ENCODE data around the gene PCBP3.

The PCBP3 gene

DNA sequence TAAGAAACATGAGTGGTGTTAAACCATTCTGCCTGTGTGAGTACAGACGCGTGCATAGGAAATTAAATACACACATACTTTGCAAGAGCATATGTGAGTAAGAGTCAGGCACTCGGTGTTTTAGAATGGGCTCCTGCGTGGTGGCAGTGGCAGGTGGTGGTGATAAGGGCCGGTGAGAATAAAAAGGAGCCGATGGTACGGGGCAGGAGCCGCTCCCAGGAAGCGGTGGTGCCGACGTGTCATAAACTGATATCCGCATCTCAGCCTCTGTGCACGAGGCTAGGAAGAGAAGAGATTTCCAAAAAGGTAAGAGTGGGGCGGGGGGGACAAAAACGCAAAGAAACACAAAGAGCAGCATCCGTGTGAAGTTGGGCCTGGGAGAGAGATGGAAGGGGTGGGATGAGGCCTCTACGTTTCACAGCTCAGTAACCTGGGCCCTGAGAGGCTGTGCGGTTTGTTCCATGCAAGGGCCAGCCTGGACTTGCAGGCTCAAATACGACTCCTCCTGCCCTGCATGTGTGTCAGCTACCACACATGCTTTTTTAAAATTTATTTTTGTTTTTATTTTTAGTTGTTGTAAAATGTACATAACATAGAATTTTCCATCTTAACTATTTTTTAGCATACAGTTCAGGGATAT is 210.3 kb downstream of the PCBP3 start:
- H3K9ac ChIP-seq (ENCODE audit: low read depth, low read length): no peak overlapping the region
- H3K4me1 ChIP-seq (ENCODE audit: insufficient read depth, low read length): peaks cover 9% of the 10 kb centered on the region; the same call in 1 of the 2 replicates
- H3K9me3 ChIP-seq (ENCODE audit: insufficient read depth, low read depth, low read length): no peaks in the 10 kb centered on the region
- no peak overlapping the region for H3K4me3 ChIP-seq (ENCODE audit: low read length)
- no peak overlapping the region for H3K27ac ChIP-seq (ENCODE audit: low read length)
- H3K36me3 ChIP-seq (ENCODE audit: insufficient read depth, low read depth, low read length): no peaks in the 10 kb centered on the region
- no peaks in the 10 kb centered on the region for H3K27me3 ChIP-seq (ENCODE audit: insufficient read depth, low read length)

DNA sequence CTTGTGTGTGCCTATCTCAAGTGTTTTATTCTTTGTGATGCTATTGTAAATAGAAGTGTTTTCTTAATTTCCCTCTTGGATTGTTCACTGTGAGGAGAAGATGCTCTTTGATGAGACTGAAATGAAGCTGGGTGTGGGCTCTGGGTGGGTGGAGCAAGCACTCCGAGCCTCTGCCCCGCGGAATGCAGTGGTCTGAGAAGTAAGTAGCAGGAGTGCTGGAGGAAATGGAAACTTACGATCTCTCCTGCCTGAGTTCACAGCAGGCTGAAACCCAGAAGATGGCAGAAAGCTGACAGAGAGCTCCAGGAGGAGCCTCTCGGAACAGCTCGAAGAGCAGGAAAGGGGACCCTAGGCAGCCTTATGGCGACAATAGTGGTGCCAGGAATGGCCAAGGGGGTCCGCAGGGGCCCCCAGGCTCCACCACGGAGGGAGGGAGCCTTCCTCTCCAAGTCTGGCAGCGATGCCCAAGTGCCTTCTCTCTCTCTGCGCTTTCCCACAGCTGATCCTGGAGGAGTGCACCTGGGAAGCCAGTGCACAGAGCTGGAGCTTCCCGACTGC is 211.2 kb downstream of the PCBP3 start:
- Histone ChIP-seq H3K9ac (ENCODE audit: low read depth, low read length) (no peak overlapping the region), H3K36me3 (ENCODE audit: insufficient read depth, low read depth, low read length) (no peaks in the 10 kb centered on the region), H3K27me3 (ENCODE audit: insufficient read depth, low read length) (no peaks in the 10 kb centered on the region), H3K4me3 (ENCODE audit: low read length) (no peak overlapping the region), H3K27ac (ENCODE audit: low read length) (no peak overlapping the region), H3K9me3 (ENCODE audit: insufficient read depth, low read depth, low read length) (no peaks in the 10 kb centered on the region), H3K4me1 (ENCODE audit: insufficient read depth, low read length) (peaks cover 9% of the 10 kb centered on the region; the same call in 1 of the 2 replicates)

- no peaks in the 10 kb centered on the region for H3K27me3 ChIP-seq (ENCODE audit: insufficient read depth, low read length)
- no peak overlapping the region for H3K27ac ChIP-seq (ENCODE audit: low read length)
- no peak overlapping the region for H3K9ac ChIP-seq (ENCODE audit: low read depth, low read length)
- H3K4me1 ChIP-seq (ENCODE audit: insufficient read depth, low read length): peaks cover 9% of the 10 kb centered on the region; the same call in 1 of the 2 replicates
- H3K36me3 ChIP-seq (ENCODE audit: insufficient read depth, low read depth, low read length): no peaks in the 10 kb centered on the region
- no peaks in the 10 kb centered on the region for H3K9me3 ChIP-seq (ENCODE audit: insufficient read depth, low read depth, low read length)
- H3K4me3 ChIP-seq (ENCODE audit: low read length): no peak overlapping the region
Observed at GRCh38 chr21:45855248-45855811, 211.8 kb downstream of the PCBP3 start.

DNA sequence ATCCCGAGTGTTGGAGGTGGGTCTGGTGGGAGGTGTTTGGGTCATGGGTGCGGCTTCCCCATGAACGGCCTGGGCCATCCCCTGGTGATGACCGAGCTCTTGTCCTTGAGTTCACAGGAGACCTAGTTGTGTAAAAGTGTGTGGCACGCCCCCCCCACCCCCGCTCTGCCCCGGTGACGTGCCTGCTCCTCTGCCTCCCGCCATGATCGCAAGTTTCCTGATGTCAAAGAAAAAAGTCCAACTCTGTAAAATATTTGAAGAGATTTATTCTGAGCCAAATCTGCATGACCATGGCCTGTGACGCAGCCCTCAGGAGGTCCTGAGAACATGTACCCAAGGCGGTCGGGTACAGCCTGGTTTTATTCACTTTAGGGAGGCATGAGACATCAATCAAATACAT is 212.9 kb downstream of the PCBP3 start:
- Histone ChIP-seq H3K9me3 (ENCODE audit: insufficient read depth, low read depth, low read length) (no peaks in the 10 kb centered on the region), H3K4me1 (ENCODE audit: insufficient read depth, low read length) (peaks cover 9% of the 10 kb centered on the region; the same call in 1 of the 2 replicates), H3K27me3 (ENCODE audit: insufficient read depth, low read length) (no peaks in the 10 kb centered on the region)

GRCh38 chr21:45856906-45857305 is 213.4 kb downstream of the PCBP3 start:
- Histone ChIP-seq H3K27me3 (ENCODE audit: insufficient read depth, low read length) (no peaks in the 10 kb centered on the region), H3K4me3 (ENCODE audit: low read length) (no peak overlapping the region)

More for the DNA sequence above, 212.9 kb downstream of the PCBP3 start:
- Histone ChIP-seq H3K4me3 (ENCODE audit: low read length) (no peak overlapping the region), H3K36me3 (ENCODE audit: insufficient read depth, low read depth, low read length) (no peaks in the 10 kb centered on the region), H3K9ac (ENCODE audit: low read depth, low read length) (no peak overlapping the region), H3K27ac (ENCODE audit: low read length) (no peak overlapping the region)

DNA sequence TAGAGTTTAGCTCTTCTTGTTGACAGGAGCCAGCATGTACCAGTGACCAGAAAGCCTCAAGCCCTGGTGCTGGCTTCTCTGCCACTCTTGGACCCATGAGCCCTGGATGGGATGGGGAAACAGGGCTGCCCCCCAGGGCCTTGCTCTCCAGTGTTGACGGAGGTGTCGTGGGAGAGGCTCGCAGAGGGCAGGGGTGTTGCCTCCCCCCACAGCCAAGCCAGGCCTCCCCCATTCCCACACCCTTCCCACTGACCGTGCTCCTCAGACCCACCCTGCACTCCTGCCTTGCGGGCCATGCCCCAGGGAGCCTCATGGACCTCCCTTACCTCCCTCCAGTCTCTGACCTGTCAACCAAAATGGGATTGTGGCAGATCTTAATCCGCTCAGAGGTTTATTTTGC is 214.2 kb downstream of the PCBP3 start:
- Histone ChIP-seq H3K36me3 (ENCODE audit: insufficient read depth, low read depth, low read length) (no peaks in the 10 kb centered on the region), H3K9ac (ENCODE audit: low read depth, low read length) (no peak overlapping the region), H3K27me3 (ENCODE audit: insufficient read depth, low read length) (no peaks in the 10 kb centered on the region), H3K4me1 (ENCODE audit: insufficient read depth, low read length) (peaks cover 9% of the 10 kb centered on the region; the same call in 1 of the 2 replicates), H3K27ac (ENCODE audit: low read length) (no peak overlapping the region), H3K9me3 (ENCODE audit: insufficient read depth, low read depth, low read length) (no peaks in the 10 kb centered on the region), H3K4me3 (ENCODE audit: low read length) (no peak overlapping the region)

More at GRCh38 chr21:45856906-45857305, 213.4 kb downstream of the PCBP3 start:
- Histone ChIP-seq H3K36me3 (ENCODE audit: insufficient read depth, low read depth, low read length) (no peaks in the 10 kb centered on the region), H3K4me1 (ENCODE audit: insufficient read depth, low read length) (peaks cover 9% of the 10 kb centered on the region; the same call in 1 of the 2 replicates), H3K9ac (ENCODE audit: low read depth, low read length) (no peak overlapping the region), H3K27ac (ENCODE audit: low read length) (no peak overlapping the region), H3K9me3 (ENCODE audit: insufficient read depth, low read depth, low read length) (no peaks in the 10 kb centered on the region)

DNA sequence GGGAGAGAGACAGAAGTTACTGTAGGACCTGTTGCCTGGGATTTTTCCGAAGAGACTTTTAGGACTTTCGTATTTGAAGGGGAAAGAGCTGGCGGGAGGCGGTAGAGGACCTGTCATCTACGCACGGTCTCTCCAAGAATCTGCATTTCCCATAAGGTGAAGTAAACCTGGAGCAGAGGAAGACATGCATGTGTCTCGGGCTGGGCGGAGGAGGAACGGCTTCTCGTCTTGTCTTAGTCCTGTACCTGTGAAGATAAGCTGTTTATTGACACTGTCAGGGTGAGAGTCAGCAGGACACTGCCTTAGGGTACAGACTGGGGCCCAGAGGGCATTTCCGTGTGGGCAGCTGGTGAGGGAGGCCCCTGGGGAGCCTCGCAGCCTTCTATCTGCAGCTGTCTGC is 214.7 kb downstream of the PCBP3 start:
- Histone ChIP-seq H3K4me3 (ENCODE audit: low read length) (no peak overlapping the region), H3K27ac (ENCODE audit: low read length) (no peak overlapping the region), H3K9me3 (ENCODE audit: insufficient read depth, low read depth, low read length) (no peaks in the 10 kb centered on the region), H3K9ac (ENCODE audit: low read depth, low read length) (no peak overlapping the region), H3K27me3 (ENCODE audit: insufficient read depth, low read length) (no peaks in the 10 kb centered on the region), H3K36me3 (ENCODE audit: insufficient read depth, low read depth, low read length) (no peaks in the 10 kb centered on the region), H3K4me1 (ENCODE audit: insufficient read depth, low read length) (peaks cover 9% of the 10 kb centered on the region; the same call in 1 of the 2 replicates)

GRCh38 chr21:45859041-45859761 is 215.7 kb downstream of the PCBP3 start:
- H3K27me3 ChIP-seq (ENCODE audit: insufficient read depth, low read length): no peaks in the 10 kb centered on the region
- H3K27ac ChIP-seq (ENCODE audit: low read length): no peak overlapping the region
- no peaks in the 10 kb centered on the region for H3K9me3 ChIP-seq (ENCODE audit: insufficient read depth, low read depth, low read length)
- no peak overlapping the region for H3K9ac ChIP-seq (ENCODE audit: low read depth, low read length)
- no peak overlapping the region for H3K4me3 ChIP-seq (ENCODE audit: low read length)
- no peaks in the 10 kb centered on the region for H3K36me3 ChIP-seq (ENCODE audit: insufficient read depth, low read depth, low read length)
- peaks cover 9% of the 10 kb centered on the region; the same call in 1 of the 2 replicates for H3K4me1 ChIP-seq (ENCODE audit: insufficient read depth, low read length)

DNA sequence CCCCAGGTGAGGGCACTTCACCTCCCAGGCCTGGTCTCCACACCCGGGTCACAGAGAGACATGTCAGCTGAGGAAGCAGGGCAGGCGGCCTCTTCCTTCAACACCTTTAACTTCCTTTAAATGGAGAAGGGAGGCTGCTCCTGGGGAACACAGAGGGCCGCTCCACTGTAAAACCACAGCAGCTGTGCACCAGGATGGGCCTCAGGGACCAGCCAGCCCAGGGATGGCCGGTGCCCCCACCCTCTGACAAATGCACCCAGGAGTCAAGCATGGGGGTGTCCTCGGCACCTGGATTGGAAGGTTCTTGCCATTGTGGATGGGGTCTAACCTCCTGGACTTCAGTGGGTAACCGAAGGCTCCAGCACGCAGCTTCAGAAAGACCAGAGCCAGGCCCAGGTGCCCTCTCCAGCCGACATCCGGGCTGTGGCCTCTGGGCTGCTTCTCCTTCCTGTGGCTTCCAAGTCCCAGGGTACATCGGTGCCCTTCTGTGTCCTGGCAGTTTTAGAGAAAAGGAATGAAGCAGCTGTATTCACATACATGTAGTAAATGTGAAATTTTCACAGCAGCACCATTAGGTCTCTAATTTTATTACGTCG is 216.3 kb downstream of the PCBP3 start:
- Histone ChIP-seq H3K9ac (ENCODE audit: low read depth, low read length) (no peak overlapping the region), H3K27me3 (ENCODE audit: insufficient read depth, low read length) (no peaks in the 10 kb centered on the region), H3K36me3 (ENCODE audit: insufficient read depth, low read depth, low read length) (no peaks in the 10 kb centered on the region), H3K27ac (ENCODE audit: low read length) (no peak overlapping the region), H3K4me1 (ENCODE audit: insufficient read depth, low read length) (peaks cover 9% of the 10 kb centered on the region; the same call in 1 of the 2 replicates), H3K9me3 (ENCODE audit: insufficient read depth, low read depth, low read length) (no peaks in the 10 kb centered on the region), H3K4me3 (ENCODE audit: low read length) (no peak overlapping the region)

GRCh38 chr21:45860493-45861155 is 217.1 kb downstream of the PCBP3 start:
- Histone ChIP-seq H3K9ac (ENCODE audit: low read depth, low read length) (no peak overlapping the region), H3K27me3 (ENCODE audit: insufficient read depth, low read length) (no peaks in the 10 kb centered on the region), H3K36me3 (ENCODE audit: insufficient read depth, low read depth, low read length) (no peaks in the 10 kb centered on the region), H3K27ac (ENCODE audit: low read length) (no peak overlapping the region), H3K4me3 (ENCODE audit: low read length) (no peak overlapping the region), H3K4me1 (ENCODE audit: insufficient read depth, low read length) (peaks cover 6% of the 10 kb centered on the region; the same call in 1 of the 2 replicates), H3K9me3 (ENCODE audit: insufficient read depth, low read depth, low read length) (no peaks in the 10 kb centered on the region)
